ENCODE measurements around the gene HOXA5. TPM values are rescaled to one million over a fixed set of nuclear protein-coding genes. Genes with fewer than 3 reads are reported as not detected.

Gene HOXA5
- total RNA-seq, 1 donor, result 5.8 TPM

- H3K27ac ChIP-seq (ENCODE audit: low read depth, low read length), result peak overlapping the region; percentile 97
- H3K36me3 ChIP-seq (ENCODE audit: insufficient read depth, low read length), result peaks cover 2% of the 10 kb centered on the region
- peaks cover 9% of the 10 kb centered on the region for H4K20me1 ChIP-seq (ENCODE audit: insufficient read depth, low read length)
- peak overlapping the region; percentile 89 for H3K4me2 ChIP-seq (ENCODE audit: insufficient read depth, low read length)
- peak overlapping the region; percentile 70 for H2AFZ ChIP-seq (ENCODE audit: low read length)
- H3K4me3 ChIP-seq (ENCODE audit: insufficient read depth, low read length), result peak overlapping the region; percentile 60
- no peaks in the 10 kb centered on the region for H3K27me3 ChIP-seq (ENCODE audit: insufficient read depth, low read length)
- H3K9me3 ChIP-seq (ENCODE audit: low read depth, low read length), result no peaks in the 10 kb centered on the region
- peaks cover 49% of the 10 kb centered on the region for H3K4me1 ChIP-seq (ENCODE audit: insufficient read depth, low read length)
- peaks cover 24% of the 10 kb centered on the region for H3K79me2 ChIP-seq (ENCODE audit: insufficient read depth, low read length)
- TF ChIP-seq CTCF (IDR thresholded peaks at IDR 0.05; ENCODE audit: extremely low read depth, low read depth, low read length), result no peak
- DNase-seq (ENCODE audit: insufficient read length, low spot score, missing footprints), result peak; percentile 97
Measured at GRCh38 chr7:27111042-27111750, 32.3 kb downstream of the HOXA5 start.

- H3K4me1 ChIP-seq (ENCODE audit: insufficient read depth, low read length), result peaks cover 45% of the 10 kb centered on the region
- peak; percentile 97 for DNase-seq (ENCODE audit: insufficient read length, low spot score, missing footprints)
Measured at GRCh38 chr7:27110186-27111031, 33.1 kb downstream of the HOXA5 start.

GRCh38 chr7:27109466-27110185 is 33.9 kb downstream of the HOXA5 start:
- Histone ChIP-seq H3K36me3 (ENCODE audit: insufficient read depth, low read length) (no peaks in the 10 kb centered on the region), H4K20me1 (ENCODE audit: insufficient read depth, low read length) (peaks cover 5% of the 10 kb centered on the region), H3K27me3 (ENCODE audit: insufficient read depth, low read length) (no peaks in the 10 kb centered on the region), H3K4me1 (ENCODE audit: insufficient read depth, low read length) (peaks cover 46% of the 10 kb centered on the region), H2AFZ (ENCODE audit: low read length) (no peak overlapping the region), H3K4me3 (ENCODE audit: insufficient read depth, low read length) (no peak overlapping the region), H3K9me3 (ENCODE audit: low read depth, low read length) (no peaks in the 10 kb centered on the region), H3K27ac (ENCODE audit: low read depth, low read length) (no peak overlapping the region), H3K79me2 (ENCODE audit: insufficient read depth, low read length) (peaks cover 18% of the 10 kb centered on the region), H3K4me2 (ENCODE audit: insufficient read depth, low read length) (no peak overlapping the region)
- no peak for TF ChIP-seq CTCF (IDR thresholded peaks at IDR 0.05; ENCODE audit: extremely low read depth, low read depth, low read length)
- DNase-seq (ENCODE audit: insufficient read length, low spot score, missing footprints), result peak; percentile 79

More at GRCh38 chr7:27110186-27111031, 33.1 kb downstream of the HOXA5 start:
- TF ChIP-seq CTCF (IDR thresholded peaks at IDR 0.05; ENCODE audit: extremely low read depth, low read depth, low read length), result no peak
- peaks cover 19% of the 10 kb centered on the region for H3K79me2 ChIP-seq (ENCODE audit: insufficient read depth, low read length)
- peak overlapping the region; percentile 89 for H3K4me2 ChIP-seq (ENCODE audit: insufficient read depth, low read length)
- H2AFZ ChIP-seq (ENCODE audit: low read length), result peak overlapping the region; percentile 70
- H3K9me3 ChIP-seq (ENCODE audit: low read depth, low read length), result no peaks in the 10 kb centered on the region
- no peaks in the 10 kb centered on the region for H3K27me3 ChIP-seq (ENCODE audit: insufficient read depth, low read length)
- H3K36me3 ChIP-seq (ENCODE audit: insufficient read depth, low read length), result no peaks in the 10 kb centered on the region
- peak overlapping the region; percentile 60 for H3K4me3 ChIP-seq (ENCODE audit: insufficient read depth, low read length)
- peak overlapping the region; percentile 97 for H3K27ac ChIP-seq (ENCODE audit: low read depth, low read length)
- peaks cover 9% of the 10 kb centered on the region for H4K20me1 ChIP-seq (ENCODE audit: insufficient read depth, low read length)

Measured in osteoblast (primary cell).